Breast epithelium (tissue), 3 donors: ENCODE results near the gene PDLIM5.

Source experiments
- CTCF ChIP-seq, 3 donors: fragments of 450-650 bp; IDR thresholded peaks; one replicate each; pipeline ENCODE4 v1.5.1; 2016 to 2017; ENCODE audit warnings: antibody characterized with exemption in 3 of 3, mild to moderate bottlenecking in 3 of 3, moderate library complexity in 3 of 3
- POLR2A ChIP-seq: fragments of 450-650 bp; IDR thresholded peaks from one replicate; pipeline ENCODE4 v1.6.1; 2016; ENCODE audit warnings: antibody characterized with exemption, mild to moderate bottlenecking, moderate library complexity

GRCh38 chr4:94588896-94589693 lies 137.4 kb downstream of the PDLIM5 start:
- TF ChIP-seq POLR2A, result no peak
- TF ChIP-seq CTCF (IDR thresholded peaks at IDR 0.05), result no peak
